ENCODE data around the gene TAMM41. TPM values are rescaled to one million over a fixed set of nuclear protein-coding genes. Genes with fewer than 3 reads are reported as not detected.

The TAMM41 gene
- total and polyA plus RNA-seq, 10 of the 15 experiments (the other 5 are each of a cell fraction or from before 2014, with no cell fraction given) = 10.4 to 36.6 (median 18.3) TPM

DNA sequence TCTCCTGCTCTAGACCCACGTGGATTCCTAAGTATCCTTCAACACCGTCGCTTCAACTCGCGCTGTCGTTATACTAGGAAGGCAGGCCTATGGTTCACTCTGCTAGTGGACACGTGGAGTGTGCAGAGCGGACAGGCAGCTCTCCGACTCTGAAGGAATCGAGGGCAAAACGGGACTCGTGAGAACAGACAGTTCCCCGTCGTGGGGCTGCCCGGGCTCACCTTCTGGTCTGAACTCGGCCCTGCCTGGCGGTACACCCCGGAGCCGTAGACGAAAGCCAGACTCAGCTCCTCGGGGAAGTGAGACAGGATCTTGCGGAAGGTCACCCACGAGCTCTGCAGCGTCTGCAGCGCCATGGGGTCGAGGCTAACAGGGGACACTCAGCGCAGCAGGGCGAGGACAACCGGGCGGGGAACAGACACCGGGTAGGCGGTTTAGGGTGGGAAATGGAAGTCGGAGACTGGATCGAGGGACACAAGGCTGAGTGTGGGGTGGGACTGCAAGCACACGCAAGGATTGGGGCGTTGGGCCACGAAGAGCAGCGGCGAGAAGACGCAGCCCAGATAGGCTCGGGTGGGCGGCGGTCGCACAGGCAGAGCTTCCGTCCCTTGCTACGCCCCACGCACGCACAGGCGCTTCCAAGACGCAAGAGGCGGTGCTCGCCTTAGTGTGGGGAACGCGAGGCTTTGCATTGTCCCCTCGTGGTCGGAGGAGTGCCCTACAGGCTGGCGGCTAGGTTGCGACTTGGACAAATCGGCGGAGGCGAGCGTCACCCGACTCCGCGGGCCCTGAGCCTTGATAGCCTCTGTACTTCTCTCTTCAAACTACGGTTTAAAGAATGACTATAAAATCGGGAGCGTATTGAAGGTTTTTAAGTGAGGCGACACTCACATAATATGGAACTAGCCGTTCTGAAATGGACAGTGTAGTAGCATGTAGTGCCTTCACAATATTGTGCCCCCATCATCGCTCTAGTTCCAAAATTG, at the start of gene TAMM41 (continued):
- 0 out of 2 replicates have a peak, but pooled peaks have one; percentile 55 for TF ChIP-seq JUND (IDR thresholded peaks at IDR 0.05; ENCODE audit: low read depth, low read length)
- TF ChIP-seq PAX5 (IDR thresholded peaks at IDR 0.05; ENCODE audit: borderline replicate concordance, low read depth, low read length) = peak; percentile 65; the same call in 1 of the 2 replicates
- TF ChIP-seq HCFC1 (IDR thresholded peaks at IDR 0.05; ENCODE audit: low read length) = peak; percentile 66
- TF ChIP-seq NR2C2 (IDR thresholded peaks at IDR 0.05; ENCODE audit: borderline replicate concordance, control insufficient read depth, insufficient read length, low read depth) = no peak
- peak; percentile 100 for TF ChIP-seq POLR2A (IDR thresholded peaks at IDR 0.05; ENCODE audit: low read depth, low read length)
- no peak for TF ChIP-seq SREBF1 (IDR thresholded peaks at IDR 0.05; ENCODE audit: low read length)
- no peak for TF ChIP-seq MYB (IDR thresholded peaks at IDR 0.05; ENCODE audit: borderline replicate concordance, low read depth, low read length)
- peak; percentile 22; the same call in 1 of the 2 replicates for TF ChIP-seq RAD21 (IDR thresholded peaks at IDR 0.05; ENCODE audit: insufficient read depth, low read depth, low read length)
- TF ChIP-seq RCOR1 (conservative IDR thresholded peaks at IDR 0.05; ENCODE audit: low read depth, low read length) = no peak
- TF ChIP-seq ESRRA (IDR thresholded peaks at IDR 0.05; ENCODE audit: low read length) = no peak
- peak; percentile 94 for TF ChIP-seq POLR2AphosphoS2 (IDR thresholded peaks at IDR 0.05; ENCODE audit: low read depth, low read length)
- TF ChIP-seq IKZF2 (IDR thresholded peaks at IDR 0.05) = no peak
- TF ChIP-seq LARP7 (IDR thresholded peaks at IDR 0.05) = peak; percentile 58; the same call in 1 of the 2 replicates
- TF ChIP-seq ZZZ3 (IDR thresholded peaks at IDR 0.05; ENCODE audit: control insufficient read depth, insufficient read length, low read depth) = no peak
- TF ChIP-seq, protein P1, sequence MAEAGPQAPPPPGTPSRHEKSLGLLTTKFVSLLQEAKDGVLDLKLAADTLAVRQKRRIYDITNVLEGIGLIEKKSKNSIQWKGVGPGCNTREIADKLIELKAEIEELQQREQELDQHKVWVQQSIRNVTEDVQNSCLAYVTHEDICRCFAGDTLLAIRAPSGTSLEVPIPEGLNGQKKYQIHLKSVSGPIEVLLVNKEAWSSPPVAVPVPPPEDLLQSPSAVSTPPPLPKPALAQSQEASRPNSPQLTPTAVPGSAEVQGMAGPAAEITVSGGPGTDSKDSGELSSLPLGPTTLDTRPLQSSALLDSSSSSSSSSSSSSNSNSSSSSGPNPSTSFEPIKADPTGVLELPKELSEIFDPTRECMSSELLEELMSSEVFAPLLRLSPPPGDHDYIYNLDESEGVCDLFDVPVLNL (IDR thresholded peaks at IDR 0.05; ENCODE audit: low read depth, low read length) = no peak
- TF ChIP-seq, protein P2, sequence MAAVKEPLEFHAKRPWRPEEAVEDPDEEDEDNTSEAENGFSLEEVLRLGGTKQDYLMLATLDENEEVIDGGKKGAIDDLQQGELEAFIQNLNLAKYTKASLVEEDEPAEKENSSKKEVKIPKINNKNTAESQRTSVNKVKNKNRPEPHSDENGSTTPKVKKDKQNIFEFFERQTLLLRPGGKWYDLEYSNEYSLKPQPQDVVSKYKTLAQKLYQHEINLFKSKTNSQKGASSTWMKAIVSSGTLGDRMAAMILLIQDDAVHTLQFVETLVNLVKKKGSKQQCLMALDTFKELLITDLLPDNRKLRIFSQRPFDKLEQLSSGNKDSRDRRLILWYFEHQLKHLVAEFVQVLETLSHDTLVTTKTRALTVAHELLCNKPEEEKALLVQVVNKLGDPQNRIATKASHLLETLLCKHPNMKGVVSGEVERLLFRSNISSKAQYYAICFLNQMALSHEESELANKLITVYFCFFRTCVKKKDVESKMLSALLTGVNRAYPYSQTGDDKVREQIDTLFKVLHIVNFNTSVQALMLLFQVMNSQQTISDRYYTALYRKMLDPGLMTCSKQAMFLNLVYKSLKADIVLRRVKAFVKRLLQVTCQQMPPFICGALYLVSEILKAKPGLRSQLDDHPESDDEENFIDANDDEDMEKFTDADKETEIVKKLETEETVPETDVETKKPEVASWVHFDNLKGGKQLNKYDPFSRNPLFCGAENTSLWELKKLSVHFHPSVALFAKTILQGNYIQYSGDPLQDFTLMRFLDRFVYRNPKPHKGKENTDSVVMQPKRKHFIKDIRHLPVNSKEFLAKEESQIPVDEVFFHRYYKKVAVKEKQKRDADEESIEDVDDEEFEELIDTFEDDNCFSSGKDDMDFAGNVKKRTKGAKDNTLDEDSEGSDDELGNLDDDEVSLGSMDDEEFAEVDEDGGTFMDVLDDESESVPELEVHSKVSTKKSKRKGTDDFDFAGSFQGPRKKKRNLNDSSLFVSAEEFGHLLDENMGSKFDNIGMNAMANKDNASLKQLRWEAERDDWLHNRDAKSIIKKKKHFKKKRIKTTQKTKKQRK (IDR thresholded peaks at IDR 0.05; ENCODE audit: low read depth, low read length) = no peak
- no peak for TF ChIP-seq CBX5 (IDR thresholded peaks at IDR 0.05; ENCODE audit: low read depth)
- no peak for TF ChIP-seq HDAC2 (IDR thresholded peaks at IDR 0.05)
- peak; percentile 52; the same call in 1 of the 3 replicates for TF ChIP-seq POU2F2 (IDR thresholded peaks at IDR 0.05; ENCODE audit: borderline replicate concordance, low read depth, low read length)
- TF ChIP-seq MTA2 (IDR thresholded peaks at IDR 0.05; ENCODE audit: low read depth) = no peak
- TF ChIP-seq POLR2AphosphoS5 (IDR thresholded peaks at IDR 0.05; ENCODE audit: low read length) = peak; percentile 98
- no peak for TF ChIP-seq WRNIP1 (IDR thresholded peaks at IDR 0.05; ENCODE audit: borderline replicate concordance, low read depth, low read length)
- no peak for TF ChIP-seq EP300 (IDR thresholded peaks at IDR 0.05; ENCODE audit: borderline replicate concordance in 1 of 2, control insufficient read depth in 1 of 2, low read depth in 2 of 2, low read length in 2 of 2)
- no peak for TF ChIP-seq ZNF384 (IDR thresholded peaks at IDR 0.05; ENCODE audit: borderline replicate concordance, low read depth, low read length)
- TF ChIP-seq JUNB (IDR thresholded peaks at IDR 0.05) = no peak
- no peak for TF ChIP-seq NR2F1 (conservative IDR thresholded peaks at IDR 0.05)

Measured in GM12878 (cell line).